H9 (cell line): Measurements from ENCODE around the gene UTS2R. TPM values are rescaled to one million over a fixed set of nuclear protein-coding genes. Genes with fewer than 3 reads are reported as not detected.
A peak's percentile ranks its signal among the peaks of the same experiment; 100 is the strongest.

ENCODE experiments used
- DNase-seq: peaks from one replicate; pipeline ENCODE4 v3.0.0-alpha.2; 2017
- H2AFZ ChIP-seq: one replicate; pipeline ENCODE4 v1.6.1; 2013; ENCODE audit warnings: mild to moderate bottlenecking, low read length, control low read depth, moderate library complexity
- H2AK5ac ChIP-seq: 2 replicates; pipeline ENCODE4 v1.6.1; 2013; ENCODE audit warnings: low read length, control low read depth, mixed read lengths; ENCODE audit not compliant: insufficient read length
- H2BK120ac ChIP-seq: one replicate; pipeline ENCODE4 v1.6.1; 2013; ENCODE audit warnings: low read depth, mild to moderate bottlenecking, low read length, control low read depth, inconsistent platforms; ENCODE audit not compliant: poor library complexity, severe bottlenecking
- H2BK12ac ChIP-seq: 2 replicates; pipeline ENCODE4 v1.6.1; 2013; ENCODE audit warnings: low read length, control low read depth, mixed read lengths, low read depth; ENCODE audit not compliant: insufficient read length
- H2BK15ac ChIP-seq: 2 replicates; pipeline ENCODE4 v1.6.1; 2013; ENCODE audit warnings: low read depth, low read length, control low read depth
- H2BK20ac ChIP-seq: one replicate; pipeline ENCODE4 v1.6.1; 2013; ENCODE audit warnings: low read depth, mild to moderate bottlenecking, low read length, control low read depth, inconsistent platforms; ENCODE audit not compliant: poor library complexity, severe bottlenecking
- H2BK5ac ChIP-seq: 2 replicates; pipeline ENCODE4 v1.6.1; 2013; ENCODE audit warnings: low read length, control low read depth, mixed read lengths; ENCODE audit not compliant: insufficient read length
- H3K14ac ChIP-seq: 2 replicates; pipeline ENCODE4 v1.6.1; 2013; ENCODE audit warnings: low read length, control low read depth; ENCODE audit not compliant: insufficient read depth
- H3K18ac ChIP-seq: 2 replicates; pipeline ENCODE4 v1.6.1; 2013; ENCODE audit warnings: low read depth, mild to moderate bottlenecking, mixed read lengths, low read length, control low read depth; ENCODE audit not compliant: insufficient read length
- H3K23ac ChIP-seq: 2 replicates; pipeline ENCODE4 v1.6.1; 2013; ENCODE audit warnings: low read length, control low read depth, mixed read lengths, low read depth; ENCODE audit not compliant: insufficient read length
- H3K23me2 ChIP-seq: 2 replicates; pipeline ENCODE4 v1.6.1; 2013; ENCODE audit warnings: low read depth, mild to moderate bottlenecking, mixed read lengths, low read length, control low read depth; ENCODE audit not compliant: insufficient read length, poor library complexity, severe bottlenecking
- H3K27ac ChIP-seq: 2 replicates; pipeline ENCODE4 v1.5.1; 2013; ENCODE audit warnings: low read length, control low read depth, mixed read lengths, low read depth; ENCODE audit not compliant: insufficient read length
- H3K27me3 ChIP-seq: 2 replicates; pipeline ENCODE4 v1.6.1; 2013; ENCODE audit warnings: low read length, control low read depth, inconsistent platforms; ENCODE audit not compliant: insufficient read depth
- H3K4ac ChIP-seq: 2 replicates; pipeline ENCODE4 v1.6.1; 2013; ENCODE audit warnings: low read depth, mild to moderate bottlenecking, control low read depth, inconsistent platforms, low read length, moderate library complexity
- H3K4me1 ChIP-seq: 2 replicates; pipeline ENCODE4 v1.6.1; 2013; ENCODE audit warnings: low read length, control low read depth, inconsistent platforms; ENCODE audit not compliant: insufficient read depth
- H3K4me2 ChIP-seq: 2 replicates; pipeline ENCODE4 v1.6.1; 2013; ENCODE audit warnings: low read length, control low read depth, mixed read lengths; ENCODE audit not compliant: insufficient read length, insufficient read depth
- H3K56ac ChIP-seq: 2 replicates; pipeline ENCODE4 v1.6.1; 2013; ENCODE audit warnings: low read depth, mild to moderate bottlenecking, mixed read lengths, low read length, control low read depth; ENCODE audit not compliant: insufficient read length
- H3K79me1 ChIP-seq: 2 replicates; pipeline ENCODE4 v1.6.1; 2013; ENCODE audit warnings: low read depth, mild to moderate bottlenecking, moderate library complexity, low read length, control low read depth, inconsistent platforms; ENCODE audit not compliant: insufficient read depth, poor library complexity, severe bottlenecking
- H3K79me2 ChIP-seq: 2 replicates; pipeline ENCODE4 v1.6.1; 2013; ENCODE audit warnings: low read length, control low read depth, inconsistent platforms; ENCODE audit not compliant: insufficient read depth
- H3K9ac ChIP-seq: 2 replicates; pipeline ENCODE4 v1.6.1; 2013; ENCODE audit warnings: low read length, control low read depth, mixed read lengths; ENCODE audit not compliant: insufficient read length; ENCODE audit errors: extremely low read depth
- H3K9me3 ChIP-seq: one replicate; pipeline ENCODE4 v1.6.1; 2013; ENCODE audit warnings: low read depth, low read length, inconsistent platforms; ENCODE audit not compliant: control insufficient read depth
- H3T11ph ChIP-seq: one replicate; pipeline ENCODE4 v1.6.1; 2013; ENCODE audit warnings: mild to moderate bottlenecking, low read length, control low read depth, inconsistent platforms
- H4K20me1 ChIP-seq: one replicate; pipeline ENCODE4 v1.6.1; 2013; ENCODE audit not compliant: control insufficient read depth, insufficient read length, insufficient read depth
- H4K5ac ChIP-seq: 2 replicates; pipeline ENCODE4 v1.6.1; 2013; ENCODE audit warnings: low read depth, mild to moderate bottlenecking, mixed read lengths, low read length, control low read depth; ENCODE audit not compliant: insufficient read length
- H4K8ac ChIP-seq: replicated peaks from 2 replicates; pipeline ENCODE4 v1.6.1; 2013; ENCODE audit warnings: low read length, control low read depth, mixed read lengths, low read depth; ENCODE audit not compliant: insufficient read length
- H4K91ac ChIP-seq: 2 replicates; pipeline ENCODE4 v1.6.1; 2013; ENCODE audit warnings: low read depth, mild to moderate bottlenecking, moderate library complexity, mixed read lengths, low read length, control low read depth; ENCODE audit not compliant: insufficient read length
- H3K27ac Mint-ChIP-seq, 3 experiments: 2 replicates in 2 of 3; 3 replicates in 1 of 3; pipeline ENCODE4 v1.8.0; 2020 to 2021; ENCODE audit warnings: mixed read lengths in 3 of 3, mild to moderate bottlenecking in 1 of 3, moderate library complexity in 1 of 3
- H3K27me3 Mint-ChIP-seq: 2 replicates; pipeline ENCODE4 v1.8.0; 2021; ENCODE audit warnings: low read depth, mild to moderate bottlenecking, moderate library complexity, mixed read lengths
- H3K36me3 Mint-ChIP-seq, 3 experiments: 2 replicates in 2 of 3; 3 replicates in 1 of 3; pipeline ENCODE4 v1.8.0; 2020 to 2021; ENCODE audit warnings: low read depth in 3 of 3, mixed read lengths in 3 of 3; ENCODE audit not compliant: insufficient read depth in 1 of 3
- H3K4me1 Mint-ChIP-seq, 2 experiments: 2 replicates each; pipeline ENCODE4 v1.8.0; 2020; ENCODE audit warnings: mixed read lengths in 2 of 2
- H3K4me3 Mint-ChIP-seq, 2 experiments: 2 replicates in 1 of 2; 3 replicates in 1 of 2; pipeline ENCODE4 v1.8.0; 2020 to 2021; ENCODE audit warnings: mild to moderate bottlenecking in 2 of 2, mixed read lengths in 2 of 2, moderate library complexity in 1 of 2
- H3K9me3 Mint-ChIP-seq, 2 experiments: 2 replicates in 1 of 2; 3 replicates in 1 of 2; pipeline ENCODE4 v1.8.0; 2020; ENCODE audit warnings: mild to moderate bottlenecking in 2 of 2, mixed read lengths in 2 of 2, moderate library complexity in 1 of 2
- WGBS: extraction: QIAGEN DNeasy Blood & Tissue Kit; methylation state at CpG from one replicate; pipeline ENCODE4 v1.1.7; 2013; ENCODE audit warnings: missing lambda C conversion rate, low lambda C conversion rate, mixed read lengths; ENCODE audit not compliant: insufficient read length; ENCODE audit errors: extremely low coverage; 5-methylcytosine and 5-hydroxymethylcytosine counted together
- total RNA-seq: library from RNA; stranded (reverse); gene quantifications from 2 replicates; pipeline ENCODE4 v1.2.1, GENCODE V29; 2021
- TF ChIP-seq, protein P1 (sequence below): fragments of 200-600 bp; sonication (generic); conservative IDR thresholded peaks from 3 replicates; pipeline ENCODE4 v1.8.0; 2021; ENCODE audit warnings: antibody characterized with exemption, mild to moderate bottlenecking

Gene UTS2R
- total RNA-seq, 1 experiment from 2014 or later, result 0.94 TPM

DNA sequence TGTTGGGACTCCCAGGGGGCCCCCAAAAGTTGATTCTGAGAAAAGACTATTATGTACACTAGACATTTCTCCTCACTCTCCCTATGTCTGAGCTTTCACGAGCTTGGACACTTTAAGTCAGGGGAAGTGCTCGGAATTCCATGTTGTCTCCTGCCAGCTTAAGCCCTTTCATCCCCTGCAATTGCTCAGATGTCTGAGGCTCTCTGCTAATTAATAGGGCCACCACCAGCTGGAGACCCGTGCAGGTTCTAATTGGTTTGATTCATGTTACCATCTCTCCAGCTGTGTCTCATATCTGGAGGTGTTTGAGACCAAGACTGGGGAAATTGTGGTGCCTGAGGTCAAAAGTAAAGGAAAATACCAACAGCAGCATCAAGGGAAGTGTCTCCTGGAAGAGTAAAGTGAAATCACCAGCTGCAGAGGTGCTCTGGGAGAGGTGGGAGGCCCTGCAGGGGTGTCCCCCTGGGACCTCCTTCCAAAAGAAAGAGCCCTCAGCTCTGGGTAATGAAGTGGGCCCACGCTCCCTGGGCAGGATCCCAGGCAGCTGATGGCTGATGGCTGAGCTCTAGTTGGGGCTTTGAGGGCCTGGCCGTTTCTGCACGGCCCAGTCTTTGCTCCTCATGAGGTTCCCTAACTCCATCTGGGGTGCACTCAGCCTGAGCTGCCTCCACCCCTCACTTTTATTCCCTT, 5.8 kb upstream of the UTS2R start:
- Histone ChIP-seq H3K14ac (no peak overlapping the region), H3K79me2 (no peaks in the 10 kb centered on the region), H2BK5ac (no peak overlapping the region), H4K5ac (no peak overlapping the region), H2BK120ac (no peak overlapping the region), H3K4ac (no peak overlapping the region), H2BK20ac (no peak overlapping the region), H3K23ac (no peak overlapping the region), H2BK15ac (0 out of 2 replicates have a peak overlapping the region, but pooled peaks have one; percentile 14), H3K4me1 (no peaks in the 10 kb centered on the region), H4K20me1 (no peaks in the 10 kb centered on the region), H2BK12ac (no peak overlapping the region), H4K8ac (no peak overlapping the region), H3T11ph (no peak overlapping the region), H3K79me1 (no peaks in the 10 kb centered on the region), H3K4me2 (no peak overlapping the region), H4K91ac (no peak overlapping the region), H2AFZ (no peak overlapping the region), H3K23me2 (no peaks in the 10 kb centered on the region), H3K18ac (no peak overlapping the region), H3K27ac (no peak overlapping the region), H2AK5ac (no peak overlapping the region), H3K9ac (no peak overlapping the region), H3K56ac (no peak overlapping the region), H3K27me3 (peaks cover 2% of the 10 kb centered on the region; the same call in 1 of the 2 replicates), H3K9me3 (no peaks in the 10 kb centered on the region)
- Mint-ChIP-seq H3K27me3 (peaks cover 41% of the 10 kb centered on the region), H3K36me3 (peaks cover 0 to 4% (median 3%) of the 10 kb centered on the region in 3 experiments; a peak in 2 of 7 replicates), H3K9me3 (peaks cover 5 to 8% of the 10 kb centered on the region in 2 experiments; a peak in 4 of 5 replicates), H3K4me3 (no peak overlapping the region), H3K27ac (no peak overlapping the region), H3K4me1 (peaks cover 15 to 21% of the 10 kb centered on the region in 2 experiments)
- WGBS, result no CpG with 5 or more reads among the region's 6 CpGs
- TF ChIP-seq, protein P1, sequence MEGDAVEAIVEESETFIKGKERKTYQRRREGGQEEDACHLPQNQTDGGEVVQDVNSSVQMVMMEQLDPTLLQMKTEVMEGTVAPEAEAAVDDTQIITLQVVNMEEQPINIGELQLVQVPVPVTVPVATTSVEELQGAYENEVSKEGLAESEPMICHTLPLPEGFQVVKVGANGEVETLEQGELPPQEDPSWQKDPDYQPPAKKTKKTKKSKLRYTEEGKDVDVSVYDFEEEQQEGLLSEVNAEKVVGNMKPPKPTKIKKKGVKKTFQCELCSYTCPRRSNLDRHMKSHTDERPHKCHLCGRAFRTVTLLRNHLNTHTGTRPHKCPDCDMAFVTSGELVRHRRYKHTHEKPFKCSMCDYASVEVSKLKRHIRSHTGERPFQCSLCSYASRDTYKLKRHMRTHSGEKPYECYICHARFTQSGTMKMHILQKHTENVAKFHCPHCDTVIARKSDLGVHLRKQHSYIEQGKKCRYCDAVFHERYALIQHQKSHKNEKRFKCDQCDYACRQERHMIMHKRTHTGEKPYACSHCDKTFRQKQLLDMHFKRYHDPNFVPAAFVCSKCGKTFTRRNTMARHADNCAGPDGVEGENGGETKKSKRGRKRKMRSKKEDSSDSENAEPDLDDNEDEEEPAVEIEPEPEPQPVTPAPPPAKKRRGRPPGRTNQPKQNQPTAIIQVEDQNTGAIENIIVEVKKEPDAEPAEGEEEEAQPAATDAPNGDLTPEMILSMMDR, result no peak
- DNase-seq, result no peak
